ENCODE results near the gene XRCC2.
"Not testable (repeated sequence)": the region's sequence is repeated elsewhere in the genome, so short reads cannot be mapped to it uniquely, and the experiment has no call there.

Gene XRCC2

DNA sequence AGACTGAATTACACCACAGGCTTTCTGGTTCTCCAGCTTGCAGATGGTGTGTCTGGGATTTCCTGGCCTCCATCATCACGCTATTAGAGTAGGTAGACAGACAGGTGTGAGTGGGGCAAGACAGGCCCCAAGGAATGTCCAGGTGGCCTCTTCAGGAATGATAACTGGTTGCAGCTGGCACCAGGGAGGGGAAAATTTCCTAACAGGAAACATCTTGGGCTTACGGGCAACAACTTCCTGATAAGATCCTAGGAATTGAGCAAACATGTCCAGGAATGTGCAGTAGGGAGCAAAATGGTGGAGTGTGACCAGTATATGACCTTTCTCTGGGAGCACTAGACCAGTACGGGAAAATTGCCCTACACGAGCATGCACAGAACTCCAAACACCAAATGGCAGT, 11.3 kb downstream of the XRCC2 start:
- no peak for DNase-seq (ENCODE audit: low read depth in 2 of 2)

GRCh38 chr7:152663931-152664330, 12.0 kb downstream of the XRCC2 start:
- DNase-seq (ENCODE audit: low read depth in 2 of 2), result no peak

GRCh38 chr7:152663148-152663740, 12.7 kb downstream of the XRCC2 start:
- no peak for DNase-seq (ENCODE audit: low read depth in 2 of 2)

DNA sequence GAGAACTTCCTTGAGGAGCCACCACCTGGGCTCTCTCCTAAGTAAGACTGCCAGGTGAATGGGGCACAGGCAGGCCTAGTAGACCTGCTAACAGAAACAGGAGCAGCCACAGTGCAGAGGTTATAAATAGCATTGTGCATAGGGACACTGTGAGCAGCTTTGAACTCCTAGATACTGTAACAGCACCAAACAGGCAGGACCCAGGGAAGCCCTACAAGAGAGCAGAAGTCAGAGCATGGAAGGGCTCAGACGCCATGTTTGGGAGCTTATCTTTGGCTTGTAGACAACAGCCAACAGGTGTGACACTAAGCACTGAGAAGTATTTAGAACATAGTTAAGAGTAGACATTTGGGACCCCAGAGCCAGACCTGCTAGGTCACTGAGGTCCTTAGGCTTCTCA, 14.5 kb downstream of the XRCC2 start:
- no peak for DNase-seq (ENCODE audit: low read depth in 2 of 2)

DNA sequence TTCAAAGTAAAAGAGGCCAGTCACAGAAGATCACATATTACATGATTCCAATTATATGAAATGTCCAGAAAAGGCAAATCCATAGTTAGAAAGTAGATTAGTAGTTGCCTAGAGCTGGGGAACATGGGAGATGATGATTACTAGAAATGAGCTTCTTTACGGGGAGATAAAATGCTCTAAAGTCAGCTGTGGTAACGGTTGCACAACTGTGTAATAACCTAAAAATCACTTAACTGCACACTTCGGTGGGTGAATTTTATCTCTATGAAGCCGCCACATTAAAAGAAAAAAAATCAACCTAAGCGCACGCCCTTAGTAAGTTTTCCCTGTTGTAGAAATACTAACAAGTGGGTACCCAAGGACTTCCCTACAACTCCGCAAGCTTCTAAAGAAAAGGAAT, 15.9 kb downstream of the XRCC2 start:
- no peak for DNase-seq (ENCODE audit: low read depth in 2 of 2)

GRCh38 chr7:152654971-152655370, 21.0 kb downstream of the XRCC2 start:
- DNase-seq (ENCODE audit: low read depth in 2 of 2), result no peak

- DNase-seq (ENCODE audit: low read depth in 2 of 2), result no peak
Measured at GRCh38 chr7:152649220-152649619, 26.7 kb downstream of the XRCC2 start.

DNA sequence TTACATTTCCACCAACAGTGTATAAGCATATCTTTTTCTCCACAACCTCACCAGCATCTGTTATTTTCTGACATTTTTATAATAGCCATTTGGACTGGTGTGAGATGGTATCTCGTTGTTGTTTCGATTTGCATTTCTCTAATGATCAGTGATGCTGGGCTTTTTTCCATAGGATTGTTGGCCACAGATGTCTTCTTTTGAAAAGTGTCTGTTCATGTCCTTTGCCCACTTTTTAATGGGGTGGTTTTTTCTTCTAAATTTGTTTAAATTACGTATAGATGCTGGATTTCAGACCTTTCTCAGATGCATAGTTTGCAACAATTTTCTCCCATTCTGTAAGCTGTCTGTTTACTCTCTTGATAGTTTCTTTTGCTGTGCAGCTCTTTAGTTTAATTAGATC, 28.9 kb downstream of the XRCC2 start:
- no peak for DNase-seq (ENCODE audit: low read depth in 2 of 2)

- DNase-seq (ENCODE audit: low read depth in 2 of 2), result not testable (repeated sequence)
Measured at GRCh38 chr7:152646579-152646978, 29.4 kb downstream of the XRCC2 start.

- no peak for DNase-seq (ENCODE audit: low read depth in 2 of 2)
Measured at GRCh38 chr7:152643979-152644559, 31.9 kb downstream of the XRCC2 start.

GRCh38 chr7:152641384-152641783, 34.6 kb downstream of the XRCC2 start:
- no peak for DNase-seq (ENCODE audit: low read depth in 2 of 2)

GRCh38 chr7:152640829-152641228, 35.1 kb downstream of the XRCC2 start:
- DNase-seq (ENCODE audit: low read depth in 2 of 2), result no peak

DNA sequence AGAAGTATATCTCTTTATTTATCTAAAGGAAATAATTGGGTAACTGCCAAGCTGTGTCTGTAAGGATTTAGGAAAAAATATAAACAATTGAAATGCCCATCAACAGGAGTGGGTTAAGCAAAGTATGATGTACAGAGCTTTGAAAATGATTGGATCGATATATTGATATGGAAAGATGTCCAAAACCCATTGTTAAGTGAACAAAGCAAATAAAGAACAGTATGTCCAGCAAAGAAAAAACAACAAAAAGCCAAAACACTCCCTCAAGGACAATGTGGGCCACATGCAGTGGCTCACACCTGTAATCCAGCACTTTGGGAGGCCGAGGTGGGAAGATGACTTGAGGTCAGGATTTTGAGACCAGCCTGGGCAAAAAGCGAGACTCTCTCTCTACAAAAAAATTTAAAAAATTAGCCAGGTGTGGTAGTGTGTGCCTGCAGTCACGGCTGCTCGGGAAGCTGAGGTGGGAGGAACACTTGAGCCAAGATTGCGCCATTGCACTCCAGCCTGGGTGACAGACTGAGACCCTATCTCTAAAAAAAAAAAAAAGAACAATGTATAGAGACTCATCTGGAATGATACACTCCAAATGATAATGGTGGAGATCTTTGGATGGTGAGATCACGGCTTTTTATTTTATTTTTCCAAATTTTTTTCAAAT, 37.9 kb downstream of the XRCC2 start:
- DNase-seq (ENCODE audit: low read depth in 2 of 2), result no peak

- no peak for DNase-seq (ENCODE audit: low read depth in 2 of 2)
Measured at GRCh38 chr7:152637161-152637560, 38.8 kb downstream of the XRCC2 start.

DNA sequence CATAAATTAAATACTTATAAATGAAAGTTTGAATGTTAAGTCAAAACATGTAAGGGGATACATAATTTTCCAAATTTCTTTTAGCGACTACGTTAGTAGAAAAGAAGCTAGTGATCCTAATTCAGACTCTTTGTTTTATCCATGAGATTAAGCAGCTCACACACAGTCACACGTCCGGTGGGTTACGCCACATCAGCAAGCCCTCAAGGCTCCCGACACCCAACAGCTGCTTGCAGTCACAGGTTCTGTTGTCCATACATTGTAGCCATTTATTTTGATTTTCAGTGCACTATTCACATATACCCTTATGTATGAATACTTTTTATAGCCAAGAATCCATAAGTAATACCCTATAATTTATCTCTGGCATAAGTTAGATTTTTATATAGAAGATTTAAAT, 39.5 kb downstream of the XRCC2 start:
- DNase-seq (ENCODE audit: low read depth in 2 of 2), result no peak

- no peak for DNase-seq (ENCODE audit: low read depth in 2 of 2)
Measured at GRCh38 chr7:152633504-152633903, 42.4 kb downstream of the XRCC2 start.

DNA sequence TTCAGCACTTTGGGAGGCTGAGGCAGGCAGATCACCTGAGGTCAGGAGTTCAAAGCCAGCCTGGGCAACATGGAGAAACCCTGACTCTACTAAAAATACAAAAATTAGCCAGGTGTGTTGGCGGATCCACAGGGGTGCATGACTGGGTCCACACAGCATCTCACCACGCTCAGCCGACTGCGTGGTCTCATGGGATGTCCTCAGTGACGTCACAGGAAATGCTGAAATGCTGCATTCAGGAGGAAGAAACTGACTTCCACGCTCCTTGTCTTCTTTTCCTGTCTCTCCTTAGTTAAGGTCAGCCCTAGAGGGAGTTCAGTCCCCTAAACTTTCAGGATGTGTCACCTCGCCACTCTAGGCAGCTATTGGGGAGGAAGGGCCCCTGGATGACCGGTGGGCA, 42.9 kb downstream of the XRCC2 start:
- no peak for DNase-seq (ENCODE audit: low read depth in 2 of 2)

DNA sequence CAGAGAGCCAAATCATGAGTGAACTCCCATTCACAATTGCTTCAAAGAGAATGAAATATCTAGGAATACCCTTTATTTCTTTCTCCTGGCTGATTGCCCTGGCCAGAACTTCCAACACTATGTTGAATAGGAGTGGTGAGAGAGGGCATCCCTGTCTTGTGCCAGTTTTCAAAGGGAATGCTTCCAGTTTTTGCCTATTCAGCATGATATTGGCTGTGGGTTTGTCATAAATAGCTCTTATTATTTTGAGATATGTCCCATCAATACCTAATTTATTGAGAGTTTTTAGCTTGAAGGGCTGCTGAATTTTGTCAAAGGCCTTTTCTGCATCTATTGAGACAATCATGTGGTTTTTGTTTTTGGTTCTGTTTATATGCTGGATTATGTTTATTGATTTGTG, 47.2 kb downstream of the XRCC2 start:
- DNase-seq (ENCODE audit: low read depth in 2 of 2), result not testable (repeated sequence)

GRCh38 chr7:152624228-152624627, 51.7 kb downstream of the XRCC2 start:
- no peak for DNase-seq (ENCODE audit: low read depth in 2 of 2)

DNA sequence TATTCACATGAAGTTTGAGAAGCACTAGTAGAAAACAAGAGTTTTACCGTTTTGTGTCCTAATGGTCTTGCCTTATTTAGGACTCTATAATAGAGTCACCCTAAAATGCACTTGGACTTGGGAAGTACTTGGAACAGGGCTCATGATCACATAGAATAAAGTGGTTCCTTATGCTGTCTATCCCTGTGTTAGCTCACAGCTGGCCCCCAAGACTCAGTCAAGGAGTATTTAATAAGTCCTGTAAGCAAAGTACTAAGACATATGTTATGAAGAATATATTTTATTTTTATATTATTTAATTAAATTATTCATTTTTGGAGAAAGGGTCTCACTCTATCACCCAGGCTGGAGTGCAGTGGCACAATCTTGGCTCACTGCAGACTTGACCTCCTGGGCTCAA, 54.5 kb downstream of the XRCC2 start:
- DNase-seq (ENCODE audit: low read depth in 2 of 2), result no peak

DNA sequence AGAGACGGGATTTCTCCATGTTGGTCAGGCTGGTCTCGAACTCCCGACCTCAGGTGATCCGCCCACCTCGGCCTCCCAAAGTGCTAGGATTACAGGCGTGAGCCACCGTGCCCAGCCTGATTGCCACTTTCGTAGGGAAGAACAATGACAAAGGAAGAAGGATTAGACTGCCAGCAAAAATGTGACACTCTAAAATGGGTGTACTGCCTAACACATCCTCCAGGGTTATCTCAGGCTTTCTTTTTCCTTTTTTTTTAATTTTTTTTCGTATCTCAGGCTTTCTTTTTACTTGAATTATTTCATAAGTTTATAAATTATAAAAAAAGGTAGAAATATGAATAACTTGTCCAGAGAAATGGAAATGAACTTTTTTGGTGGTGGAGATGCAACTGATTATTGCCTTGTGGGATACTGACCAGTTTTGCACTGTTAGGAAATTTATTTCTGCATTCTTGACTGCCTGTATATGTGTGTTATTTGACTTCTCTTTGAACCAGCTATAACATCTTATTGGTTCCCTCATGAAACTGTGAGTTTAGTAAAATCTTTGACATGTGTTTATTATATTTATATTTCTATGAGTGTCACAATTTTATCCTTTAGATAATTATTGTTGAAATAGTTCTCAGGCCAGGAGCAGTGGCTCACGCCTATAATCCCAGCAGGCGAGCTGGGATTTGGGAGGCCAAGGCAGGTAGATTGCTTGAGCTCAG, 56.8 kb downstream of the XRCC2 start:
- no peak for DNase-seq (ENCODE audit: low read depth in 2 of 2)

DNA sequence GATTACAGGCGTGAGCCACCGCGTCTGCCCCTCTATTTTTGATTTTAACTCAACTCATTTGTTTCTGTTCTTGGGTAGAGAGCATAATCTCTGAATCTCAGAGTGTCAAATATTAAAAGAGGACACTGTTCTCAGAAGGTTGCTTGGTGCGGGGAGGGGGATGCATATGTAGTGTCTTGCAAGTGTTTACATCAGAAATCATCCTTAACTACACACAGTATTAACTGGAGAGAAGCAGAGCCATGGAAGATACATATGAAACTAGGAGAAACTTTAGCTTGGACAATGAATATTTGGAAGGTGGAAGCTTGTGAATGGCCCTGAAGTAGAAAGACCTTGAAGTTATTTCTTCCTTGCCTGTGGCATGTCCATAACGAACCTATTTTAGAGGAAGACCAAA, 57.5 kb downstream of the XRCC2 start:
- no peak for DNase-seq (ENCODE audit: low read depth in 2 of 2)

DNA sequence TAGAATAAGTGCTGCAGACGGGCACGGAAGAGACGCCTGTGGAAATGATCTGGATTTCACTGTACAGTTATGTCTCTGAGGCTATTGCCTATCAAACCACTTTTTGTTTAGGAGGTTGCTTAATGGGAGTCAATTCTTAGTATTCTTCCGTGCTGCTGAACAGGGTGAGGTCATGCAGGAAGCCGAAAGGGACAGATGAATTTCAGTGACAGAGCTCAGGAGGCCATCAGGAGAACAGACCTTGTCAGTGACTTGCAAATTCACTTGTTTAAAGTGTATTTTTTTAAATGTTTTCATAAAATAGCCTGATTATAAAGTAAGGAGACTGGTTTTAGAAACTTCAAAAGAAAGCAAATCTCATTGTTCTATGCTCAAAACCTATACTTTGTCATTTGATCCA, 58.9 kb downstream of the XRCC2 start:
- DNase-seq (ENCODE audit: low read depth in 2 of 2), result no peak
